Kidney (tissue), 14 donors: ENCODE results near the gene TTC28. TPM values are rescaled to one million over a fixed set of nuclear protein-coding genes. Genes with fewer than 3 reads are reported as not detected.

Source experiments
- DNase-seq, 5 donors: peaks; one replicate each; pipeline ENCODE4 v3.0.0-alpha.2; 2013 to 2020
- FAIRE-seq: peaks from 2 replicates; lab custom pipeline; 2012; peaks lifted over from hg19 to GRCh38; lab: Jason Lieb, UNC
- H3K27ac ChIP-seq, 2 donors: one replicate each; pipeline ENCODE4 v1.7.0; 2013; ENCODE audit warnings: low read depth in 2 of 2, low read length in 2 of 2, inconsistent platforms in 1 of 2
- H3K27me3 ChIP-seq: one replicate; pipeline ENCODE4 v1.7.1; 2013; ENCODE audit warnings: low read length, inconsistent platforms; ENCODE audit not compliant: control insufficient read depth, insufficient read depth
- H3K36me3 ChIP-seq, 3 donors: one replicate each; pipeline versions ENCODE4 v1.7.0 to v1.7.1; 2013; ENCODE audit warnings: low read length in 3 of 3, control low read depth in 1 of 3, inconsistent platforms in 1 of 3; ENCODE audit not compliant: insufficient read depth in 3 of 3, control insufficient read depth in 2 of 3
- H3K4me1 ChIP-seq, 3 donors: one replicate each; pipeline versions ENCODE4 v1.7.0 to v1.7.1; 2013; ENCODE audit warnings: low read length in 3 of 3, inconsistent platforms in 1 of 3, low read depth in 1 of 3; ENCODE audit not compliant: control insufficient read depth in 2 of 3, insufficient read depth in 2 of 3
- H3K4me3 ChIP-seq, 3 donors: one replicate each; pipeline versions ENCODE4 v1.7.0 to v1.8.1; 2013; ENCODE audit warnings: low read length in 3 of 3, control low read depth in 1 of 3, inconsistent platforms in 1 of 3
- H3K9ac ChIP-seq, 3 donors: one replicate each; pipeline versions ENCODE4 v1.7.0 to v1.7.1; 2013; ENCODE audit warnings: low read length in 3 of 3, control low read depth in 1 of 3, inconsistent platforms in 1 of 3
- H3K9me3 ChIP-seq, 3 donors: one replicate each; pipeline versions ENCODE4 v1.7.0 to v1.7.1; 2013; ENCODE audit warnings: low read length in 3 of 3, control low read depth in 1 of 3, inconsistent platforms in 1 of 3; ENCODE audit not compliant: control insufficient read depth in 2 of 3, insufficient read depth in 1 of 3
- CTCF ChIP-seq: IDR thresholded peaks from 3 replicates; pipeline ENCODE4 v1.5.1; 2012; ENCODE audit warnings: mild to moderate bottlenecking, moderate library complexity, borderline replicate concordance; ENCODE audit not compliant: insufficient read depth; ENCODE audit errors: extremely low read depth
- intact Hi-C: fragments of 100-400 bp; cut with DNase I; formaldehyde crosslinking; loops from one replicate; pipeline ENCODE4 v1.11.1; 2022
- polyA plus RNA-seq: library from polyadenylated mRNA; stranded (reverse); fragments of 350-450 nt; fragmentation: Illumina TruSeq; extraction: RNeasy Lipid Tissue Mini Kit (QIAGEN cat#74804); gene quantifications from one replicate; pipeline ENCODE4 v1.2.3, GENCODE V29; 2014; ENCODE audit warnings: low read depth, low replicate concordance; ENCODE audit not compliant: insufficient read depth
- total RNA-seq: library from RNA; stranded (reverse); fragmentation: NEBNext Ultra II Directional; extraction: Animal tissue kit (Norgen Biotek cat#: 25700); gene quantifications from one replicate; pipeline ENCODE4 v1.2.1, GENCODE V29; 2021
- donor health status: control.
- donor health status: control.
- donor health status: control.
- donor health status: control.
- donor health status: control.
- donor health status: DM: yes; HTN: yes; CAD: no.
- donor health status: Normal renal cell carcinoma (clear cell type).

The TTC28 gene
- total and polyA plus RNA-seq, 2 donors from 2014 or later: 3.5 to 40.2 TPM

- no peaks in the 10 kb centered on the region for H3K27me3 ChIP-seq
- intact Hi-C loops: no loop called here
- peak overlapping the region in 1 of 2 donors; percentile 67 for H3K27ac ChIP-seq
- H3K9ac ChIP-seq: no peak overlapping the region
- no peaks in the 10 kb centered on the region for H3K36me3 ChIP-seq
- no peaks in the 10 kb centered on the region for H3K9me3 ChIP-seq
- TF ChIP-seq CTCF: no peak
- peak overlapping the region in 2 of 3 donors; percentile 3 to 33 for H3K4me3 ChIP-seq
- DNase-seq (peak in 1 of 5 donors; percentile 19), FAIRE-seq (no peak)
- H3K4me1 ChIP-seq: no peaks in the 10 kb centered on the region
Observed at GRCh38 chr22:28711820-28712777, 32.5 kb upstream of the TTC28 start.

GRCh38 chr22:28711341-28711740 is 31.7 kb upstream of the TTC28 start:
- peak in 1 of 5 donors; percentile 22 for DNase-seq
- Histone ChIP-seq H3K4me3 (no peak overlapping the region), H3K9ac (no peak overlapping the region), H3K27me3 (no peaks in the 10 kb centered on the region), H3K9me3 (no peaks in the 10 kb centered on the region), H3K4me1 (no peaks in the 10 kb centered on the region), H3K36me3 (no peaks in the 10 kb centered on the region), H3K27ac (peak overlapping the region in 1 of 2 donors; percentile 67)
- intact Hi-C loops: no loop called here
- TF ChIP-seq CTCF: no peak
- no peak for FAIRE-seq

- no peaks in the 10 kb centered on the region for H3K36me3 ChIP-seq
- no peaks in the 10 kb centered on the region for H3K9me3 ChIP-seq
- no peaks in the 10 kb centered on the region for H3K27me3 ChIP-seq
- TF ChIP-seq CTCF: no peak
- H3K4me1 ChIP-seq: no peaks in the 10 kb centered on the region
- peak overlapping the region in 1 of 2 donors; percentile 9 for H3K27ac ChIP-seq
- no peak overlapping the region for H3K4me3 ChIP-seq
- intact Hi-C loops: no loop called here
- H3K9ac ChIP-seq: no peak overlapping the region
- FAIRE-seq (no peak), DNase-seq (peak in 1 of 5 donors; percentile 32)
Observed at GRCh38 chr22:28710576-28711191, 31.0 kb upstream of the TTC28 start.
